NB4 (cell line): ENCODE data around the gene C12orf56.

Source experiments
- MYC ChIP-seq: IDR thresholded peaks from 2 replicates; pipeline ENCODE4 v1.6.1; 2011; ENCODE audit warnings: low read depth, low read length
- TF ChIP-seq, protein P1 (sequence below): IDR thresholded peaks from one replicate; pipeline ENCODE4 v1.5.1; 2012; ENCODE audit warnings: low read depth, low read length
- TF ChIP-seq, protein P2 (sequence below): IDR thresholded peaks from 2 replicates; pipeline ENCODE4 v1.6.1; 2011; ENCODE audit warnings: low read depth, low read length

DNA sequence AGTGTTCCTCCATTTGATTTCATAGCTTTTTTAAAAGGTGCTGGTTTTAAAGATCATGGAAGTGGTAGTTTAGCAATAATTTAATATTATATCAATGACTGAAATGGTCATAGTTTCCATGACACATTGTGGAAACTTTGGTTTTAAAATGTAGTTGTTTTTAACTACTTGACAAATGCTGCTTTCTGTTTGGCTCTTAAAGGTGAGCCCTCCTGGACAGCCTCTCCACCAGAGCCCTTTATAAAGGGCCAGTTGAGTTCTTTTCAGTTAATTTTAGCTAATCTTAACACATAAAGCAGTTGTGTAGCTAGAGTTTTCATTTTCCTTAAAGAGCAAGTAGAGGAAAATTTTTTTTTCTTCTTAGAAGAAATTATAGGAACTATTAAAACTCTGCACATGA lies 27.7 kb upstream of the C12orf56 start:
- TF ChIP-seq, protein P1, sequence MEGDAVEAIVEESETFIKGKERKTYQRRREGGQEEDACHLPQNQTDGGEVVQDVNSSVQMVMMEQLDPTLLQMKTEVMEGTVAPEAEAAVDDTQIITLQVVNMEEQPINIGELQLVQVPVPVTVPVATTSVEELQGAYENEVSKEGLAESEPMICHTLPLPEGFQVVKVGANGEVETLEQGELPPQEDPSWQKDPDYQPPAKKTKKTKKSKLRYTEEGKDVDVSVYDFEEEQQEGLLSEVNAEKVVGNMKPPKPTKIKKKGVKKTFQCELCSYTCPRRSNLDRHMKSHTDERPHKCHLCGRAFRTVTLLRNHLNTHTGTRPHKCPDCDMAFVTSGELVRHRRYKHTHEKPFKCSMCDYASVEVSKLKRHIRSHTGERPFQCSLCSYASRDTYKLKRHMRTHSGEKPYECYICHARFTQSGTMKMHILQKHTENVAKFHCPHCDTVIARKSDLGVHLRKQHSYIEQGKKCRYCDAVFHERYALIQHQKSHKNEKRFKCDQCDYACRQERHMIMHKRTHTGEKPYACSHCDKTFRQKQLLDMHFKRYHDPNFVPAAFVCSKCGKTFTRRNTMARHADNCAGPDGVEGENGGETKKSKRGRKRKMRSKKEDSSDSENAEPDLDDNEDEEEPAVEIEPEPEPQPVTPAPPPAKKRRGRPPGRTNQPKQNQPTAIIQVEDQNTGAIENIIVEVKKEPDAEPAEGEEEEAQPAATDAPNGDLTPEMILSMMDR: no peak
- TF ChIP-seq MYC: no peak
- TF ChIP-seq, protein P2, sequence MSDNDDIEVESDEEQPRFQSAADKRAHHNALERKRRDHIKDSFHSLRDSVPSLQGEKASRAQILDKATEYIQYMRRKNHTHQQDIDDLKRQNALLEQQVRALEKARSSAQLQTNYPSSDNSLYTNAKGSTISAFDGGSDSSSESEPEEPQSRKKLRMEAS: no peak
